Measurements from ENCODE around the gene AHDC1.

DNA sequence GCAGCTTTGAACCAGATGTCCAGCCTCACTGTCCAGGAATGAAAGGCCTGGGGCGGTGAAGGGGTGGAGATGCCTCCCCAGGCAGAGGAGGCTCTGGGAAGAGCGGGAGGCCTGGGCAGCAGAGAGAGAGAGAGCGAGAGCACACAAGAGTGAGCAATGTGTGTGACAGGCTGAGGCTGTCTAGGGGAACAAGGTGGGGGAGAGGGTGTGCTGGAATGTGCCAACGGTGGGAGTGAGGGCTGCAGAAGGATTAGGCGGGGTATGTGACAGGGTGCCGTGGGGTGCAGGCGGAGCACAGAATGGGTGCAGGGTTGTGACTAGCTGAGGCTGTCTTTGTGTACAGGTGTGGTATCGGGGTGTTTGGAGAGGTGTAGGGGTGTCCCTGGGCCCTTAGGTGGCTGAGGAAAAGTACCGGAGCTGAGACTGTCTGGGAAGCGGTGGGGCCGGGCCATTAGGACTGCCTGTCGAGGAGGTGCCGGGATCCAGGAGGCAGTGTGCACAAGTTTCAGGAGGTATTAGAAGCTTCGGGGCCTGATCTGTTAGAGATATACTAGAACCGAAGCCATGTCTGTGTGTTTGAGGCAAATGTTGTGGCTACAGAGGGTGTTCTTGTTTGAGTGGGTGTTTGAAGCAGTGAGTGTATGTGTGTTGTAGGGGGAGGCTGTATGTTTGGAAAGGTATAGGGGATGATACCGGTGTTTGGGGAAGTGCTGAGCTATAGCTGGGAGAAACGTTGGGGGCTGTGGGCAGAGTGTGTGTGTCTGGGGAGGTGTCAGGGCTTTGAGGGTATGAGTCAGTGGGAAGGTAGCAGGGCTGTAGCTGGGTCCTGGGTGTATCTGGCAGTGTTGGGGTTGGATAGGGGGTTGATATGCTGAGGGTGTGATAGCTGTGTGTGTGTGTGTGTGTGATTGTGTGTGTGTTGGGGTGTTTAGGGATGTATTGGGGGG, 9.1 kb downstream of the AHDC1 start:
- no peak for TF ChIP-seq CTCF (conservative IDR thresholded peaks at IDR 0.05 in 1 of 2, IDR thresholded peaks at IDR 0.05 in 1 of 2; ENCODE audit: low read depth in 1 of 2, low read length in 2 of 2)
- TF ChIP-seq EZH2 (IDR thresholded peaks at IDR 0.05; ENCODE audit: low read length, missing control alignments), result no peak

All from fibroblast of lung (primary cell).